Effector CD4-positive, alpha-beta T cell (primary cell): ENCODE measurements around the gene L3MBTL1.
"Not testable (repeated sequence)": the region's sequence is repeated elsewhere in the genome, so short reads cannot be mapped to it uniquely, and the experiment has no call there.

Experiments used
- DNase-seq: peaks from one replicate; pipeline ENCODE4 v3.0.0-alpha.2; 2020
- total RNA-seq: gene quantifications from one replicate; lab custom pipeline; 2026; lab: John Stamatoyannopoulos, UW

L3MBTL1 gene
- 8.6 reads per million, percentile 29 among the genes with 10 or more reads in this experiment for total RNA-seq

DNA sequence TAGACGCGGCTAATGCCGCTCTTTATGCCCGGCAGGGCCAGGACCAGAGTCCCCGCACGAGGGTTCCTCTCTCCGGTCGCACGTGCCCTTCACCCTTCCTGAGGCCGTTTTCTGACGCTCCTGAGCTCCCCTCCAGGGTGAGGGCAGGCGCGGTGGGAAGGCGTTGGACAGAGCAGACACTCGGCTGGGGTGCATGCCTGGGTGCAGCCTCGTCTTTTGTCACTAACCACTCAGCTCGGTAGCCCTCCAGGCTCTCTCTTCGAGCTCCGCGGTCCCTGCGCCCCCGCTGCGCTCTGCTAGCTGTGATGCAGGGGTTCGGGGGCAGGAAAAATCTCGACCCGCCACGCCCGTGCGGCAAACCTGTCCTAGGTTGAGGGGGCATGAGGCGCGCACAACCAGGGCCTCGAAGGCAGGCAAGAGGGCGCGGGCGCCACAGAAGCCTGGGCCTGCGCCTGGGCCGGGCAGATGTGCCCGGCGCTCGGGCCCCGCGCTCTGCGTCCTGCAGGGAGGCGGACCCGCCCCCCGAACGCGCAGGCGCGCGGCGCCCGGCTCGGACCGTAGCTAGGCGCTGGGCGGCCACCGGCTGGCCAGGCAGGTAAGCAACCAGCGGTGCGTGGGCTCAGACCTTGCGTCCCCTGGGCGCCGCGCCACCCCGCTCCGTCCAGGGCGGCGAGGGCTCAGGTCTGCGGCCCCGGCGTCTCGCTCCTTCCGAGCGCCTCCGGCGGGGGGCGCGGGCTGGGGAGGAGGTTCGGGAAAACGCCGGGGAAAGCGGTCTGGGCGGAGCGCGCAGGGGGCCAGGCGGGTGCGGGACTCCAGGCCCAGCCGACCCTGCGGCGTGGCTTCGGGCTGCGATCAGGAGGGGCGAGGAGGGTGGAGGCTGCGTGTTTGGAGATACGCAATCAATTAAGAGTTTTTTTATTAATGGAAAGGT lies at the start of gene L3MBTL1:
Gene L3MBTL1, plus strand, starts transcription at position 548 of the 931 bp plus-strand sequence. CDS start 5,807 bp downstream, outside the sequence.
- no peak for DNase-seq

DNA sequence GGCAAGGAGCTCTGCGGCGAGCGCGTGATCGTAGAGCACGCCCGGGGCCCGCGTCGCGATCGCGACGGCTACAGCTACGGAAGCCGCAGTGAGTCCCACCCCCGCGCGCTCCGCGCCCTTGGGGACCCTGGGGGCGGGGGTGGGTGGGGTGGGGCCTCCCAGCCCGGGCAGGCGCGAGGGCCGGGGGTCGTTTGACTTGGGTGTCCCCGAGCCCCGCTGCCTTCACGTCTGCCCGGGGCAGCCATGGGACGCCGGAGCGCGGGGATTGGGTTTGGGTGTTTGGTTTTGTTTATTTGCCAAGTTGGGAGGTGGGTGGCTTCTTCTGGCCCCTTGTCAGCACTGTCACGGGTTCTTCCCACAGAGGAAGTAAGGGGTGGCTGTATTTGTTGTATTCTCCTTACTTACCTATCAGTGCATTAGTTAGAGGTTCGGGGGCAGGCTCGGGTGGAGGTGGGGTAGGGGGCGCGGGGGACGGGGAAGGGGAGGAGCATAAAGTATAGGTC lies 49.0 kb upstream of the L3MBTL1 start:
- no peak for DNase-seq

DNA sequence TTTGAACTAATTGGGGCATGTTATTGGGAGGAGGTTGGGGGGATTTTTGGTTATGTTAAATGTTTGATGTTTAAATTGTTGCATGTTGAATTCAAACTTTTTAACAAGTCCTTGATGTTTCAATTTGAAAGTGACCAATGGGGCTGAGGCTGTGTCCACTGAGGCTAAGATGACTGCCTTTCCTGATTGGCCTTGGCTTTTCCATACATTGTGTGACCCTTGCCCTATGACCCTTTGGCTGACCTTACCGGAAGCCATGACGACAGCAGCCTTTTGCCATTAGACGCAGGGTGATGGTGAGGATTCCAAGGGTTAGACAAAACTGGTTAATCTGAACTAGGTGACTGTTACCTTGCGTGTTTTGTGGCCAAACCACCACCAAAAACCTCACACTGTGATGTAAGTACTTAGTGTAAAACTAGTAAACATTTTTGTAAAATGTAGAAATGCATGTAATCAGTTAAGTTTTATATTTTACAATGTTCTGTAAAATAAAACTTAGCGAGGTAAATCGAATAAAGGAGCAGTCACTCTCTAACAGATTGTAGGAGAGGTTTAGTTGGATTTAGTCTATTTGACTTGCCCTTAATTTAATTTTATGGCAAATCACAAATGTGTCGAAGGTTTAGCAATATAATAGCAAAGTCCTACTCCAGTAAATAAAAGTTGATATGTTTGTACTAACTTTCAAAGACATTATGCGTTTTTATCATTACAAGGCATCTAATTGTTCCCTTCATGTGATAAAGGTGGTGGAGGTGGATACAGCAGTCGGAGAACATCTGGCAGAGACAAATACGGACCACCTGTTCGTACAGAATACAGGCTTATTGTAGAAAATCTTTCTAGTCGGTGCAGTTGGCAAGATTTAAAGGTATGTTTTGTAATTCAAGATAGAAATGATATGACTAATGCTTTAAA lies 48.2 kb upstream of the L3MBTL1 start:
- DNase-seq = no peak

DNA sequence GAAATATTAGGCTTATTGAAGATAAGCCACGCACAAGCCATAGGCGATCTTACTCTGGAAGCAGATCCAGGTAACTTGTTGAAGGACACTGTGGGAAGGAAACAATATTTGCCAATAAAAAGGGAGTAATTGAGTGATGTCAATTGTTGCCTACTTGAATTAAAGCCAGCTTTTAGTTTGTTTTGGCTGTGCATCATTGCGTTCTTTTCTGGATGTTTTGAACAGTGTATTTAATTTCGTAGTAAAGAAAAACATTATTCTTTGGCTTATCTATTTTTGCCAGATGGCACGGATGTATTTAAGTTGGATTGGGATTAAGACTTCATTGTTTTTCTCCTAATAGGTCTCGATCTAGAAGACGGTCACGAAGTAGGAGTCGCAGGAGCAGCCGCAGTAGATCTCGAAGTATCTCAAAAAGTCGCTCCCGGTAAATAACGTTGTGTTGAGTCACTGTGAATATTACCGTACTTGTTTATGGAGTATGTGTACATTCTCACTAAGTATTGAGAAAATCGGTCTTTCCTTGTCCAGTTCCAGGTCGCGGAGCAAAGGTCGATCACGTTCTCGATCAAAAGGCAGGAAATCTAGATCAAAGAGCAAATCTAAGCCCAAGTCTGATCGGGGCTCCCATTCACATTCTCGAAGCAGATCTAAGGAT lies 47.2 kb upstream of the L3MBTL1 start:
- no peak for DNase-seq

DNA sequence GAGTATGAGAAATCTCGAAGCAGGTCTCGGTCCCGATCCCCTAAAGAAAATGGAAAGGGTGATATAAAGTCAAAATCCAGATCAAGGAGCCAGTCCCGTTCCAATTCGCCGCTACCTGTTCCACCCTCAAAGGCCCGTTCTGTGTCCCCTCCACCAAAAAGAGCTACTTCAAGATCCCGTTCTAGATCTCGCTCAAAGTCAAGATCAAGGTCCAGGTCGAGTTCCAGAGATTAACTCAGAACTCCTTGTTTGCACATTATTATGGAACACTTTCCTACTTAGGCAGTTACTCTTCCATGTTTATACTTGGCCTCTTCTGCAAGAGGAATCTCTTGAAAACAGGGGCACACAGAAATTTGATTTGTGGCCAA lies 46.7 kb upstream of the L3MBTL1 start:
- DNase-seq = no peak

DNA sequence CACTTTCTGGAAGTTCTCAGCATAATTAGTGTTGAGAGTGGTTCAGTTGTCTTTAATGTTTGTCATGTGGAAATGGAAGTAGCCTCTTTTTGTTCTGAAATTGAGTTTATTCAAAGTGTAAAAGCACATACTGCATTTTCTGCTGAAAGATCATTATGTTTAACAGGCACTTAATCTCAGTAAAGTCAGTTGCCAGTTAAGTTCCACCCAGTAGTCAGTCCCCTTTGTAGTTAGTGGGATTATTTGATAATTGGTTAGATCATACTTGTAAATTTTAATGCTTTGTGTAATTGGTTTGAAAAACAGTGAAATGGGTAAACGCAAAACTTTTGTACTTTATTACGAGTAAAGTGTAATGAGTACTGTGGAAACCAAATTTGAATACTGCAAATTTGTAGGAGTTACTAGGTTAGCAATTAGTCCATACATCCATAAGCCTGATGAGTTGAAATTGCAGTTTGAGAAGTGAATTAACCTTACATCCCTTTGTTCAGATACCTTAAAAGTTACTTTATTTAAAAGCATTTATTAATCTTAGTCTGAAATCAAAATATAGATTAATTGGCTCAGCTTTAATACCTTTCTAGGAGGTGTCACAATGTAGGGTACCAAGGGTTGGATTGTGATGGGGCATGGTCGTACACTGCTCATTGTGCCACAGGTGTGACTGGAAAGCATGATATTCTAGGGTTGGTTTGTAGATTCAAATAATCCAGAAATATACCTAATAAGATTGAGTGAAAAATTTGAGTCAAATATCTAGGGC lies 45.4 kb upstream of the L3MBTL1 start:
- DNase-seq = no peak

DNA sequence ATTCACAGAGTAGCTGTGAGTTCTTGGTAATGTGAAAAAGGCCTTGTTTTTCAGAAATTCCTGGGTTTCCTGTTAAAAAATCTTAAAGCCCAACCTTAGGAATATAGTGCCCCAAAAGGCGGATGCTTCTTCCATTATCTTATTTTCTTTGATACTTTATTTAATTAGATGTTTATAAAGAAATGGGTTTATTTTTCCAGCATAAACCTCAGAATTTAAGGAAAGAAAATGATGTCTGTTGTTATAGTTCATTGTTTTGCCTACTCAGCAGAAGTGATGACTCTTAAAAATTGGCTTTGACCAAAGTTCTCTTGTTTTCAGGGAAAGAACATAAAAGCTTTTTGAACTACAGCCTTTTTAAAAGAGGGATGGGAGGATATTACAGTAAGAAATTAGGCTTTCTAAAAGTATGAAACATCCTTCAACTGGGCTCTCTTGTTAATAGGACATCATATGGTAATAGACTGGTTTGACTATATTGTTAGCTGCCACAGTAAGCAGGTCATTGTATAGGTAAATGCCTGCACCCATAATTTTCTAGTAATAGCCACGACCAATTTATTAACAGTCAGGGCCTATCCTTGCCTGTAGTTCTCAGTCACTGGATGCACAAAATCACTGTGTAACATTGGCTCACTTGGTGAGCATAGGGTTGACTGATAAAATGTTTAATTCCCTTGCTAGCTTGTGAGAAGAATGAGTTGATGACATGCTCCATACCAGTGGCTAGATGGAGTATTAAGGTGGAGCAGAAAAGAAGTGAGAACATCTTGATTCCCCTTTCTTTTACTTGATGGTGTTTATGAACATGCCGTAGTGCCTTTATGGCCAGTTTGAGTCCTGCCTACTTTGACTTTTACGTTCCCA lies 44.6 kb upstream of the L3MBTL1 start:
- no peak for DNase-seq

DNA sequence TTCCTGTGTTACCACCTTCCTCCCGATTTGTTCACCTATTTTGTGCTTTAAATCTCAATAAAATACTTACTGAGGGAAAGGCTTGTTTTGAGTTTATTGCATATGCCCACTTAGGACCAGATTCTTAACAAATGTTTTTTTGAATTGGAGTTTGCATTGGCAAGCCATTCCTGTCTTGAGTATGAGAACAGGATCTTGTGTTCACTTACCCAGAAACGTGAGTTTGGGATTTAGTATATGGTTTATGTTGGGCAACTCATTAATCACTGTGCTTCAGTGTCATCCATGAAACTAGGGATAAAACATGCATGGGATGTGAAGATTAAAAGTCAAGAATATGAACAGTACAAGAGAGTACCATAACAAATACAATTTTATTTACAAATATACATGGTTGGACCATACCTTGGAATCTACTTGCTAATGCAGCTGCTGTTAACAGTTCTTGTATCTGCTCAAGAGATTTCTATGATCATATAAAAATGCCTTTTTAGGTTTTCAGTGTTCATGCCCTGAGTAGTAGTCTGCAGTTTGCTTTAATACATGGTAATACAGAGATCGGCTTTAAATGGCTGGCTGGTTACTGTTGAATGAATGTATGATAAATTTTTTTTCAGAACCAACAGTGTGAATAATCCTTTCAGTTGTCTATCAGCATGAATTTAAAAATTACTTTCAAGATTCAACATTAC lies 43.8 kb upstream of the L3MBTL1 start:
- DNase-seq = no peak

DNA sequence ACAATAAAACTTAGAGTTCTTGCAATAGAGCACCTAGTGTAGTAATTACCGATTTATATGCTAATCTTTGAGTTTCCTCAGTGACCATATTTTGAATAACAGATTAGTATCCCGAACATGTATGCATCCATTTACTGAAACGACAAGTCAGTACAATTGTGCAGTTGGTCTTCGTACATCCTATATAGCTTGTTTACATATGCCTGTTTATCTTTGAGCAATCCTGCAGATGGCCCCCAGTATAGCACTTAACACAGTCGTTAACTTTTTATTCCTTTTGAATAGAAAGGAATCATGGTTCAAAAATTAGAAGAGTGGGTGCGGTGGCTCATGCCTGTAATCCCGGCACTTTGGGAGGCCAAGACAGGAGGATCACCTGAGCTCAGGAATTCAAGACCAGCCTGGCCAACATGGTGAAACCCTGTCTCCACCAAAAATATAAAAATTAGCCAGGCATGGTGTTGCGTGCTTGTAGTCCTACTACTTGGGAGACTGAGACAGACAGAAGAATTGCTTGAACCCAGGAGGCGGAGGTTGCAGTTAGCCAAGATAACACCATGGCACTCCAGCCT lies 43.2 kb upstream of the L3MBTL1 start:
- no peak for DNase-seq

DNA sequence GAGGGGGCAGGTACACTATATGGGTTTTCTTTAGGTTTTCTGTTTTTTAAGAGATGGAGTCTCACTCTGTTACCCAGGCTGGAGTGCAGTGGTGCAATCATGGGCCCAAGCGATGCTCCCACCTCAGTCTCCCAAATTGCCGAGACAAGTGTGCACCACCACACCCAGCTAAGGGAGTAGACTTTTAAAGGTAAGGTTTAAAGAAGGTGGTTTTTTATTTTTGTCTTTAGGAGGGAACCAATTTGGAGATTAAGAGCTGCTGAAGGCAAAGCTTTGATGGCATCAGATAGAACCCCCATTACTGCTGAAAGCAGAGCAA lies 41.9 kb upstream of the L3MBTL1 start:
- no peak for DNase-seq

DNA sequence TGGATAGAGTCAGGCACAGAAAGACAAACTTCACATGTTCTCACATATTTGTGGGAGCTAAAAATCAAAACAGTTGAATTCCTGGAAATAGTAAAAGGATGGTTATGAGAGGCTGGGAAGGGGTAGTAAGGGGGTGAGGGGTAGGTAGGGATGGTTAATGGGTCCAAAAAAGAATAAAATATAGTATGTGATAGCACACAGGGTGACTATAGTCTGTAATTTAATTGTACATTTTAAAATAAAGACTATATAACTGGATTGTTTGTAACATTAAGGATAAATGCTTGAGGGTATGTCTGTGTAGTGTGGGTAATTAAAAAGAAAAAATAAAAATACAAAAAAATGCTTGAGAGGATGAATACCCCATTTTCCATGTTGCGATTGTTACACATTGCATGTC lies 39.9 kb upstream of the L3MBTL1 start:
- no peak for DNase-seq

DNA sequence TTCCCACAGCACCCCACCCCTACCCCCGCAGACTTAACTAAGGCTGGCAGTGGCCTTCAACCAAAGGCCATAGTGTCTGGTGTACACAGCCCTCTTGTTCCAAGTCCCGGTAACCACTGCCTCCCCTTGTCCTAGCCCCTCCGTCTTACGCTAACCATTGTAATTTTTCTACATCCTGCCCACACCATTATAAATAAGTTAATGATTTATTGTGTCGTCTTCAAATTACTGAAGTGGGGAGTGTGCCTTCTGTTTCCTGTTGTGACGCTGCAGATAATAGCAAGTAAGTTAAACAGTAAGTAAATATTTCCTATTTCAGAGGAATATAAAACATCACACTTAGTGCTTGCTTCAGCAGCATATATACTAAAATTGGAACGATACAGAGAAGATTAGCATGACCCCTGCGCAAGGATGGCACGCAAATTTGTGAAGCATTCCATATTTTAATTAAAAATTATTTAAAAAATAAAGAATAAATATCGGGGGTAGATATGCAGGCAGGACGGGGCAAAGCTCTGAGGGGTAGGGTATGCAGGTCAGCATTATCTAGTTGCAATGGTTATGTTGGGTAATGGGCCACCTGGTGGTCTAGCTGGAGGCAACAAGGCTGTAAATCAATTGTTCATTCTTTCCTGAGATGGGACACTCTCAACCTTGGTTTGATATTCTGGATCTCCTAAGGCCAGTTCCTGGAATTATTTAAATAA lies 34.7 kb upstream of the L3MBTL1 start:
- DNase-seq = no peak

DNA sequence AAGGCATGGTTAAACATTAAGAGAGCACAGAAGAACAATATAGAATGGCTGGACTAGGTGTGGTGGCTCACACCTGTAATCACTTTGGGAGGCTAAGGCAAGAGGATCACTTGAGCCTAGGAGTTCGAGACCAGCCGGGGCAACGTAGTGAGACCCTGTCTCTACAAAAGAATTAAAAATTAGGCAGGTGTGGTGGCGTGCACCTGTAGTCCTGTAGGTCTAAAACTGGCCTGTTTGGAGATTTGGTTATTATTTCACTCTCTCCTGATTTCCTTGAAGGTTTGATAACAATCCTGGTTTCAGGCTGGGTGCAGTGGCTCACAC lies 34.2 kb upstream of the L3MBTL1 start:
- DNase-seq = no peak

DNA sequence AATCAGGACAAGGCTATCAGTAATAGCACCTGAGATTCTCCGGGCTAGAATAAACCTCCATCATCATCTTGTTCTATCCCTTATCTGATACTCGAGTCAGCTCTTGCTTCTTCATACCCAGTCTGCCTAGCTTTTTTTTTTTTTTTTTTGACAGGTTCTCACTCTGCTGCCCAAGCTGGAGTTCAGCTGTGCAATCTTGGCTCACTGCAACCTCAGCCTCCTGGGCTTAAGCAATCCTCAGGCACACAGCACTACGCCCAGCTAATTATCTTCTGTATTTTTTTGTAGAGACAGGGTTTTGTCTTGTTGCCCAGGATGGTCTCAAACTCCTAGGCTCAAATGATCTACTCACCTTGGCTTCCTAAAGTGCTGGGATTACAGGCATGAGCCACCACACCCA lies 30.3 kb upstream of the L3MBTL1 start:
- DNase-seq = no peak

DNA sequence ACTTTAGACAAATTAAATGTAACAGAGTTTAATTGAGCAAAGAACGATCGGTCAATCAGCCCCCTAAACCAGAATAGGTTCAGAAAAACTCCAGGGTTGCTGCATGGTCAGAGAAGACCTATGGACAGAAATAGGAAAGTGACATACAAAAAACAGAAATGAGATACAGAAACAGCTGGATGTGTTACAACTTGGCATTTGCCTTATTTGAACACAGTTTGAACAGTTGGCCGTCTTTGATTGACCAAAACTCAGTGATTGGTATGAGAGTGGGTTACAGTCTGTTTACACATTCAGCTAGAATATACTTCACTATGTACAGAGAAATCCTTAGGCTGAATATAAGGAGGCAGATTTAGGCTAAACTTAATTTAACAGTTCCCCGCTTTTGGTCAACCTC lies 29.9 kb upstream of the L3MBTL1 start:
- DNase-seq = no peak

DNA sequence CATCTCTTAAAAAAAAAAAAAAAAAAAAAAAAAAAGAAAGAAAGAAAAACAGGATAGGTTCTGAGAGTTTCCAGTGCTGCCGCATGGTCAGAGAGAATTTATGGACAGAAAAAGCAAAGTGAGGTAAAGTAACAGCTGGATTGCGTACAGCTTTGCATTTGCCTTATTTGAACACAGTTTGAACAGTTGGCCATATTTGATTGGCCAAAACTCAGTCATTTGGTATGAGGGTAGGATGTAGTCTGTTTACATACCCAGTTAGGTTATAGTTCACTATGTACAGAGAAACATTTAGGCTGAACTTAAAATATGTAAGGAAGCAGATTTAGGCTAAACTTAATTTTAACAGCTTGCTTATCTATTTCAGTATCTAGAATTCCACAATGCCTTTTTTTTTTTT lies 17.5 kb upstream of the L3MBTL1 start:
- DNase-seq = no peak

DNA sequence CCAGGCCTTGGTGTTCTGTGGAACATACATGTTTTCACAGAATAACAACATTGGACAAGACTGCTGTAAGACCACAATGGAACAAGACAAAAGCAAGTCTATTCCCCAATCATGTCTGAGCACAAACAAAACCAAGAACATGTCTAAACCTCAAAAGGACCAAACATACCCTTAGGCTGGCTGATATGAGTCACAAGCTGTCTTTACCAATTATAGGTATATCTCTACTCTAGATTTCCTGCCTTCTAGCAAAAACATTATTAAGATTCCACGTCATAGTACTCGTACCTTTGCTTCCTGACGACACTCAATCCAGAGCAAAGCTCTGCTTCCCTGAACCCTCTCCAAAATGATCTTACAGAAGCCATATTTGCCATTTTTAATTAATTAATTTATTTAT lies 15.4 kb upstream of the L3MBTL1 start:
- DNase-seq = no peak

DNA sequence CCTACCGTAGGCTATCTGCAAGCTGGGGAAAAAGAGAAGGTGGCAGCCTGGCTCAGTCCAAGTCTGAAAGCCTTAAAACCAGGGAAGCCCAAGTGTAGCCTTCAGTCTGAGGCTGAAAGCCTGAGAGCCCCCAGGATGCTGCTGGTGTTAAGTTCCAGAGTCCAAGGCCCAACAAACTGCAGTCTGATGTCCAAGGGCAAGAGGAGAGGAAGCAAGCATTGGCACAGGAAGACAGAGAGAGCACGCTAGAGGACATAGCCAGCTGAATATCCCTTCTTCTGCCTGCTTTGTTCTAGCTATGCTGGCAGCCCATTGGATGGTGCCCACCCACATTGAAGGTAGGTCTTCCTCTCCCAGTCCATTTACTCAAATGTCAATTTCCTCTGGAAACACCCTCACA lies 12.1 kb upstream of the L3MBTL1 start:
- no peak for DNase-seq

DNA sequence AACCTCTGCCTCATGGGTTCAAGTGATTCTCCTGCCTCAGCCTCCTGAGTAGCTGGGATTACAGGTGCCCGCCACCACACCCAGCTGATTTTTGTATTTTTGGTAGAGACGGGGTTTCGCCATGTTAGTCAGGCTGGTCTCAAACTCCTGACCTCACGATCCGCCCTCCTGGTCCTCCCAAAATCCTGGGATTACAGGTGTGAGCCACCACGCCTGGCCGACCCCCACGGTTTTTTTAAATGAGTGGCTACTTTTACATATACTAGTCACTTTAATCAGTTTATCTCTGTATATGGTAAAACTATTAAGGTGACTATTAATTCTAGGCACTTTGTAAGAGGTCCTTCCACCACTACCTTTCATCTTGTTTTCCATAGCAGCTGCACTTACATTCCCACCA lies 5.5 kb upstream of the L3MBTL1 start:
- DNase-seq = not testable (repeated sequence)

DNA sequence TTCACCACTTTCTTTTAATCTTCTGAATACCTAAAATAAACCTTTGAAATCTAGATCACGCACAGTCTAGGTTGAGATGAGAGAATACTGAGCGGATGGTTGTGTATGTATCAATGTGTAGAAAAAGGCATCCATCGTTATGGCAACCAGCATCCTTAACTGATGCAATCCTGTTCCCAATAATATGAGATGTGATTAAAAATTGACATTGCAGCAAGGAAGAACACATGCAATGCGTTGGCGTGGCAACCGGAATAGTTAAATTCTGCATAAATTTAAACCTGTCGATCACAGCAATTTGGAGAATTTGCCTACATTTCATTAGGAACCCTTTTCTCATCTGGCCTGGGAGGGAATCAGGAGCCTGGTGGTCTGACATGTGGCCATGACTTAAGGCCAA lies 1.3 kb upstream of the L3MBTL1 start:
- no peak for DNase-seq
